Hepatocyte (in vitro differentiated cells): ENCODE measurements around the gene NUDT14. TPM values are rescaled to one million over a fixed set of nuclear protein-coding genes. Genes with fewer than 3 reads are reported as not detected.

Source experiments
- DNase-seq: peaks from one replicate; pipeline ENCODE4 v3.0.0-alpha.2; 2016; ENCODE audit warnings: low spot score
- H2AFZ ChIP-seq: fragments of 200-600 bp; sonication (generic); 2 replicates; pipeline ENCODE4 v1.6.0; 2016; ENCODE audit warnings: antibody characterized with exemption, mild to moderate bottlenecking
- H3K27ac ChIP-seq: fragments of 200-600 bp; sonication (generic); 2 replicates; pipeline ENCODE4 v1.5.1; 2016; ENCODE audit warnings: mild to moderate bottlenecking
- H3K27me3 ChIP-seq: fragments of 200-600 bp; sonication (generic); 2 replicates; pipeline ENCODE4 v1.6.1; 2016
- H3K36me3 ChIP-seq: fragments of 200-600 bp; sonication (generic); replicated peaks from 2 replicates; pipeline ENCODE4 v1.5.1; 2016; ENCODE audit warnings: low read depth; ENCODE audit not compliant: insufficient read depth
- H3K4me1 ChIP-seq: fragments of 200-600 bp; sonication (generic); 2 replicates; pipeline ENCODE4 v1.5.1; 2016; ENCODE audit warnings: mild to moderate bottlenecking, moderate library complexity; ENCODE audit not compliant: insufficient read depth
- H3K4me2 ChIP-seq: fragments of 200-600 bp; sonication (generic); 2 replicates; pipeline ENCODE4 v1.6.0; 2016
- H3K4me3 ChIP-seq: fragments of 200-600 bp; sonication (generic); 2 replicates; pipeline ENCODE4 v1.5.1; 2016; ENCODE audit warnings: mild to moderate bottlenecking
- H3K79me2 ChIP-seq: fragments of 200-600 bp; sonication (generic); 2 replicates; pipeline ENCODE4 v1.6.0; 2017; ENCODE audit warnings: mild to moderate bottlenecking
- H3K9me2 ChIP-seq: fragments of 200-600 bp; sonication (generic); replicated peaks from 2 replicates; pipeline ENCODE4 v1.6.0; 2017; ENCODE audit warnings: mild to moderate bottlenecking; ENCODE audit not compliant: insufficient read depth
- H3K9me3 ChIP-seq: fragments of 200-600 bp; sonication (generic); 2 replicates; pipeline ENCODE4 v1.5.1; 2016; ENCODE audit warnings: low read depth, mild to moderate bottlenecking
- H4K20me1 ChIP-seq: fragments of 200-600 bp; sonication (generic); 2 replicates; pipeline ENCODE4 v1.6.0; 2016; ENCODE audit warnings: mild to moderate bottlenecking; ENCODE audit not compliant: insufficient read depth, poor library complexity, severe bottlenecking
- EZH2 ChIP-seq: fragments of 200-600 bp; sonication (generic); IDR thresholded peaks from 2 replicates; pipeline ENCODE4 v1.6.1; 2016; ENCODE audit warnings: antibody characterized with exemption, mild to moderate bottlenecking, borderline replicate concordance
- EZH2phosphoT487 ChIP-seq: fragments of 200-600 bp; sonication (generic); IDR thresholded peaks from one replicate; pipeline ENCODE4 v1.6.1; 2018; ENCODE audit warnings: antibody characterized with exemption, mild to moderate bottlenecking, low read depth, moderate library complexity; ENCODE audit not compliant: unreplicated experiment, severe bottlenecking
- WGBS: methylation state at CpG from one replicate; pipeline ENCODE4 v1.1.6; 2016; ENCODE audit warnings: low lambda C conversion rate; ENCODE audit errors: missing lambda C conversion rate; 5-methylcytosine and 5-hydroxymethylcytosine counted together
- polyA plus RNA-seq: library from polyadenylated mRNA; unstranded; fragments of >200 nt; fragmentation: Nextera tagmentation; extraction: Ambion mirVana; gene quantifications from 2 replicates; pipeline ENCODE4 v1.2.1, GENCODE V29; 2016
- total RNA-seq: library from RNA; depleted of rRNA; stranded (reverse); fragments of >200 nt; gene quantifications from 2 replicates; pipeline ENCODE4 v1.2.3, GENCODE V29; 2014
- TF ChIP-seq, protein P1 (sequence below): fragments of 200-600 bp; sonication (generic); IDR thresholded peaks from 2 replicates; pipeline ENCODE4 v1.5.1; 2016; ENCODE audit warnings: antibody characterized with exemption, mild to moderate bottlenecking; ENCODE audit not compliant: poor library complexity

Gene NUDT14
- total and polyA plus RNA-seq, 2 experiments from 2014 or later = 47.4 to 98.1 TPM

DNA sequence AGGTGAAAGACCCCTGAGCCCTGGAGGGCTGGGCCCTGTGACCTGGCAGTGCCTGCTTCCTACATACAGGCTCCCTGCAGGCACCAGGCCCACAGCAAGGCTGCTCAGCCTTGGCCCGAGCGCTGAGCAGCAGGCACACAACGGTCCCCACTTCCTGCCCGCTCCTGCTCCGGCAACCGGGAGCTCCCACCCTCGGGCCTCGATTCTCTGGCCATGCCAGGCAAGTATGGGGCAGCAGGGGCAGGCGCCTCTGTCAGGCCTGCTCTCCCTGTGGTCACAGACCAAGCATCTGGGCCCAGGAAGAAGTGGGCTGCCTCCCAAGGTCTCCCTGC is 30.6 kb upstream of the NUDT14 start:
- Histone ChIP-seq H3K9me2 (no peaks in the 10 kb centered on the region), H3K36me3 (no peaks in the 10 kb centered on the region), H3K4me2 (no peak overlapping the region), H3K27ac (no peak overlapping the region), H3K4me1 (no peaks in the 10 kb centered on the region), H3K79me2 (no peaks in the 10 kb centered on the region), H3K9me3 (no peaks in the 10 kb centered on the region), H3K4me3 (no peak overlapping the region), H3K27me3 (no peaks in the 10 kb centered on the region), H2AFZ (no peak overlapping the region), H4K20me1 (no peaks in the 10 kb centered on the region)
- TF ChIP-seq EZH2 (no peak), EZH2phosphoT487 (no peak)
- TF ChIP-seq, protein P1, sequence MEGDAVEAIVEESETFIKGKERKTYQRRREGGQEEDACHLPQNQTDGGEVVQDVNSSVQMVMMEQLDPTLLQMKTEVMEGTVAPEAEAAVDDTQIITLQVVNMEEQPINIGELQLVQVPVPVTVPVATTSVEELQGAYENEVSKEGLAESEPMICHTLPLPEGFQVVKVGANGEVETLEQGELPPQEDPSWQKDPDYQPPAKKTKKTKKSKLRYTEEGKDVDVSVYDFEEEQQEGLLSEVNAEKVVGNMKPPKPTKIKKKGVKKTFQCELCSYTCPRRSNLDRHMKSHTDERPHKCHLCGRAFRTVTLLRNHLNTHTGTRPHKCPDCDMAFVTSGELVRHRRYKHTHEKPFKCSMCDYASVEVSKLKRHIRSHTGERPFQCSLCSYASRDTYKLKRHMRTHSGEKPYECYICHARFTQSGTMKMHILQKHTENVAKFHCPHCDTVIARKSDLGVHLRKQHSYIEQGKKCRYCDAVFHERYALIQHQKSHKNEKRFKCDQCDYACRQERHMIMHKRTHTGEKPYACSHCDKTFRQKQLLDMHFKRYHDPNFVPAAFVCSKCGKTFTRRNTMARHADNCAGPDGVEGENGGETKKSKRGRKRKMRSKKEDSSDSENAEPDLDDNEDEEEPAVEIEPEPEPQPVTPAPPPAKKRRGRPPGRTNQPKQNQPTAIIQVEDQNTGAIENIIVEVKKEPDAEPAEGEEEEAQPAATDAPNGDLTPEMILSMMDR = no peak
- DNase-seq = no peak
- WGBS = 88% methylated on average over 9 of the region's 9 CpGs

DNA sequence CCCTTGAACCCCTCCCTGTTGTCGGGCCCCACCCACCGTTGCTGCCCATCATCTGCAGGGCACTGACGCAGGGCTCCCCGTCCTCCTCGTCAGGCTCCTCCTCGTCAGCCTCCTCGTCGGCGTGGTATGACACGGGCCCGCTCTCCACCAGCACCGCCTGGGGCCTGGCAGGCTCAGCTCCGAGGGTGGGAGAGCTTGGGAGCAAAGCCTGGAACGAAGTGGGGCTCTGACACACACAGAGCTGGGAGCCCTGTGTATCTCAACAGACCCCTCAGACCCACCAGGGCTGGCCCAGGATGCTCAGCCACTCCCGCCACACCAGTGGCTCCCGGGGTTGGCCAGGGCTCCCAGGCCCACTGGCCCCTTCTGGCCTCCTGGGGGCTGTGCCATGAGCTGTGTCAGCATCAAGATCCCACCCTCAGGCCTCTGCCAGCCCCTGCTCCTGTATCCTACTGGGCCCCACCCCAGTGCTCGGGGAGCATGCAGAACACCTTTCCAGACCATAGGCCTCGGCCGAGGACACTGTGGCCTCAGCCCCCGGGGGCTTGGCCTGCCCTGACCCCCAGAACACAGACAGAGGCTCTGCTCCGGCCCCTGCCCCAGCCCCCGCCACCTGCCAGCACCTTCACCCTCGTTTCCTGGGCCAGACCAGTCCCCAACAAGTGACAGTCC is 30.1 kb upstream of the NUDT14 start:
- Histone ChIP-seq H3K4me2 (no peak overlapping the region), H3K27me3 (no peaks in the 10 kb centered on the region), H3K9me2 (no peaks in the 10 kb centered on the region), H2AFZ (no peak overlapping the region), H3K36me3 (no peaks in the 10 kb centered on the region), H3K27ac (no peak overlapping the region), H3K4me3 (no peak overlapping the region), H3K4me1 (no peaks in the 10 kb centered on the region), H3K9me3 (no peaks in the 10 kb centered on the region), H3K79me2 (no peaks in the 10 kb centered on the region), H4K20me1 (no peaks in the 10 kb centered on the region)
- 93% methylated on average over 23 of the region's 23 CpGs for WGBS
- no peak for DNase-seq
- TF ChIP-seq EZH2 (no peak), EZH2phosphoT487 (no peak)
- TF ChIP-seq, protein P1 = no peak

DNA sequence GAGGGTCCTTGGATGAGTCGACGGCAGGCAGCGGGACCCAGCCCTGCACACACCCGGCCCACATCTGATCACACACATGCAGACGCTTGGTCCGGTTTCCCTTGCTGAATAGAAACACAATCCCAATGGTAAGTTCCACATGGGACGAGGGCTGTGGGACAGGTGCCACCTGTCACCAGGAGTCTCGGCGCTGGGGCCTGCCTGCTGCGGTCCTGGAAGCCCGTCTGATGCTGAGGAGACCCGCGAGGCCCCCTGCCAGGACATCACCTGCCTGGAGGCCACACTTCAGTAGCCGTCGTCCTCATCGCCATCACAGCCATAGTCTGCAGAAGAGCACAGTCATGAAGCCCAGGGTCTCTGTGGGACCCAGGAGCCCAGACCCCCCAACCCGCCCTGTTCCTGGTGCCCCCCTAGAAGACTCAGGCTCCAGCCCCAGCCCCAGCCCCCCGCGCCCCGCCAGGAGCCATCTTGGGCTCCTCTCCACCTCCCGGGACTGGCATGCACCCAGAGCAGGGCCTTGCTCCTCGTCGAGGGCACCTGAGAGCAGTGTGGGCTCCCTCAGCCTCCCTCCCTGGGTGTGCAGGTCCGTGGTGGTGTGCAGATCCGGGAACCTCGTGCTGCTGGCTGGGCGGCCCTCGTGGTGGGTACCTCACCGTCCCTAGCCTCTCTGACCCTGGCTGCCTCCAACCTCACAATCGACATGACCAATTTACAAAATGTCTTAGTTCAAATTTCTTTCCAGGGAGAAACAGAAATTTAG is 29.3 kb upstream of the NUDT14 start:
- H3K9me2 ChIP-seq = no peaks in the 10 kb centered on the region
- H2AFZ ChIP-seq = no peak overlapping the region
- H3K4me3 ChIP-seq = no peak overlapping the region
- H3K27ac ChIP-seq = no peak overlapping the region
- WGBS = 94% methylated on average over 29 of the region's 30 CpGs
- no peak overlapping the region for H3K4me2 ChIP-seq
- no peaks in the 10 kb centered on the region for H4K20me1 ChIP-seq
- no peaks in the 10 kb centered on the region for H3K27me3 ChIP-seq
- DNase-seq = no peak
- H3K4me1 ChIP-seq = no peaks in the 10 kb centered on the region
- no peak for TF ChIP-seq EZH2
- no peaks in the 10 kb centered on the region for H3K9me3 ChIP-seq
- no peaks in the 10 kb centered on the region for H3K36me3 ChIP-seq
- H3K79me2 ChIP-seq = no peaks in the 10 kb centered on the region

DNA sequence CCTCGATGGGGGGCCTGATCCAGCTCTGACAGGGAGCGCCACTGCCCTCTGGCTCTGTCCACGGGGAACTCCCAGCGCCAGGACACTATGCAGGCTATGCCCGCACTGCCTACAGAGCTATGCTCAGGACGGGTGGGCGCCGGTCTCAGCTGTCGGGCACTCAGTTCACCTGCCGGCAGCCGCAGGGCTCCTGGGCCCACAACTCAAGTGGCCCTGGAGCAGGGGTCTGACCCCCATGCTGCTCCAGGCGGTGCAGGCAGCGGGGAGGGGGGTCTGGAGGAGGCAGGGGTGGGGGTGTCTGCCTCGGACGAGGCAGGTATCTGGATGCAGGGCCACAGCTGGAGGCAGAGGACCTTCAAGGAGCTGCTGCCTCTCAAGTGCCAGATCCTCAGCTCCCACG is 28.5 kb upstream of the NUDT14 start:
- 98% methylated on average over 15 of the region's 16 CpGs for WGBS
- no peaks in the 10 kb centered on the region for H3K9me2 ChIP-seq
- no peak overlapping the region for H2AFZ ChIP-seq

More for the DNA sequence above, 28.5 kb upstream of the NUDT14 start:
- H3K79me2 ChIP-seq = no peaks in the 10 kb centered on the region
- no peaks in the 10 kb centered on the region for H3K9me3 ChIP-seq
- no peak overlapping the region for H3K4me2 ChIP-seq
- no peaks in the 10 kb centered on the region for H4K20me1 ChIP-seq
- H3K27ac ChIP-seq = no peak overlapping the region
- no peaks in the 10 kb centered on the region for H3K36me3 ChIP-seq
- no peak overlapping the region for H3K4me3 ChIP-seq
- TF ChIP-seq EZH2phosphoT487 = no peak
- TF ChIP-seq, protein P1 = no peak
- TF ChIP-seq EZH2 = no peak
- no peaks in the 10 kb centered on the region for H3K27me3 ChIP-seq
- no peaks in the 10 kb centered on the region for H3K4me1 ChIP-seq
- no peak for DNase-seq
